NCI-H128 (cell line): ENCODE results near the gene DLG2.
A peak's percentile ranks its signal among the peaks of the same experiment; 100 is the strongest.

Experiments
- DNase-seq: peaks from one replicate; lab custom pipeline; 2025; ENCODE audit not compliant: unreplicated experiment; lab: John Stamatoyannopoulos, UW

Gene DLG2

GRCh38 chr11:83674102-83674896 lies 1952.8 kb downstream of the DLG2 start:
- DNase-seq = no peak

- DNase-seq = no peak
These were observed 1955.9 kb downstream of the DLG2 start for GRCh38 chr11:83671289-83671688.

GRCh38 chr11:83666149-83666548 lies 1961.0 kb downstream of the DLG2 start:
- DNase-seq = no peak

DNA sequence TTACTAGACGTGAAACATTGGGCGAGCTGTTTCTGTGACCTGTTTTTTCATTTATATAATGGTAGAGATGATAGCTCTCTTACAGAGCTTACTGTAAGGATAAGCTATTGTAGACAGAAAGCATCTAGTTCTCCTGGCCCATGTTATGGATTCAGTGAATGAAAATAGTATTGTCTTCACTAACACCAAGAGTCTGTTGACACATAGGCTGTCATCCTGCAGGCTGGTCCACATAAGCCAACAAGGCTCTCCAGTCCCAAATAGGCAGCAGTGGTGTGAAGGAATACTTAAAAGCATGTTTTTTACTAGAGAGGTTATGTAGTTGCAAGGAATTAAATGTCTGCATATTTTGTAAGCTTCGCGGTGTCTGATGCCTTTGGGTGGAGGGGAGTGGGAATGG lies 1963.2 kb downstream of the DLG2 start:
- no peak for DNase-seq

DNA sequence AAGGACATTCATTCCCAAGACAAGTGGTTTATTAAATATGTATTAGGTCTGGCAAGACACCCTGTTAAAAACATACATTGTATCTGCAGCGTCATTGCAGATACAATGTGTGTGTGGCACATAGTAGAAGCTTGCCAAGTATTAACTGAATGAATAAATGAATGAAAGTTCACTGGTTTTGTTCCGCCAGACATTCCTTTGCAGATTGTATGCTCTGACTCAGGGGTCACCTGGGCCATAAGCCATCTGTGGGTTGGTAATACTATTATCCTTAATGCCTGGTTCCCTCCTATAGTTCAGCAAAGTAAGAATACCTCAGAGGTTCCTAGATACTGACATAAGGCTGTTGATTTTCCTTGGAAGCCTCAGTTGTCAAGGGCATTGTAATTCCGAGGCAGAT lies 1963.7 kb downstream of the DLG2 start:
- DNase-seq = no peak

- DNase-seq = no peak
These were observed 1964.7 kb downstream of the DLG2 start for GRCh38 chr11:83662494-83662893.

- no peak for DNase-seq
These were observed 1965.4 kb downstream of the DLG2 start for GRCh38 chr11:83661491-83662350.

GRCh38 chr11:83659466-83659865 lies 1967.7 kb downstream of the DLG2 start:
- no peak for DNase-seq

DNA sequence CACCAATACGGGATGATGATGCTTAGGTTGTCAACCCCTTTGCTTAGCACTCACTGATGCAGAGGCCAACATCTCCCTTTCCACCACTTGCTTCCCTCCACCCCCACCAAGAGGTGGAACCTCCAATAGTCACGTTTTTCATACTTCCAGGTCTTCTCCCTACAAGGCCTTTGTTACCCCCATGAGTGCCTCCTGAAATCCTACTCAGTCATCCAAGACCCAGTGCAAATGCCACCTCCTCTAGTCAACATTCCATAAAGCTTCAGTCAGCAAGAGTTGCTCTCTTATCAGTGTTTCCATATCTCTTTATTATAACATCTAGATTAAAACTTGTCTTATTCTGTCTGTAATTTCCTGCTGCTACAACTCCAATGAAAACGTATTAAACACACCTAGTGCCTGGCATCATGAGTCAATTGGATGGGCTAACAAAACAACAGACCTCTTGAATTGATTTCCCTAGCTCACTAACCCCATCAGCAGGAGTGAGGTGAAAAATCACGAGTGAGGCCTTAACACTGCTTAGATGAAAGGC lies 1970.3 kb downstream of the DLG2 start:
- no peak for DNase-seq

- DNase-seq = no peak
These were observed 1971.2 kb downstream of the DLG2 start for GRCh38 chr11:83655976-83656375.

GRCh38 chr11:83649528-83649855 lies 1977.7 kb downstream of the DLG2 start:
- DNase-seq = no peak

DNA sequence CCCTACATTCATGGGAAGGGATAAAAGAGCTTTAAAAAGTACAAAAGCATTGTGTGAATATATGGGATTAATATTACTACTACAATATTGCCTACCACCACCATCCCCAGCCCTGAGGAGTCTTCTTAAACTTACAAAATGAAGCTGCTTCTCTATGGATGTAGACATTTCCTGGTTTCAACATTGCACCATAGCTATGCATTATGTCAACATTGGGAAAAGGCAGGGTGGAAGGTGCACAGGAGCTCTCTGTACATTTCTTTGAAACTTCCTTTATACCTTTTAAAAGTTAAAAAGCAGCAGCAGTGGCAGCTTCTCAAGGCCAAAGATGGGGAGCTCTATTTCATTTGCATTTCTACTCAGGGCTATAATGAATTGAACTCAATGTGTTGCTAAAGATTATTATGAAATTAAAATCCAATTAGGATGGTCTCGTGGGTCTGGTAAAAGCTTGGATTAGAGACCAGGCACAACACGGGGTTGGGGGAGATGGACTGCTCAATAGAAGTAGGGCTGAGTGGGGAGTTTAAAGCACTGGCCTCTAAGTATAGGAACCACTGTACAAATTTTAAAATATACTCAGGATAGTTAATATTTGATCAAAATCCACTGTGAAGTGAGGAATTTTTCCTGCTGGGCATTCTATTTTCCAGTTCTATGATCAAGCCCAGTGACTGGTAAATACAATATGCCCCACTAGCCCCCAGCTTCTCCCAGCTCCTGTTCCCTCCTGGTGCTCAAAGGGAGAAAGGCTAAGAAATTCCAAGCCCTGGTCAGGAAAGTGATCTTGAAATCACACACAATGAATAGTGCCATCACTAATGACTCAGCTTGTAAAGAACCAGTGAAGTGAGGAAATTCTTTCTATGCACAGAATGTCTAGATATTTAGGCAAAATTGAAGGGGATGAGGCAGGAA lies 1978.3 kb downstream of the DLG2 start:
- no peak for DNase-seq

GRCh38 chr11:83645561-83645960 lies 1981.6 kb downstream of the DLG2 start:
- no peak for DNase-seq

DNA sequence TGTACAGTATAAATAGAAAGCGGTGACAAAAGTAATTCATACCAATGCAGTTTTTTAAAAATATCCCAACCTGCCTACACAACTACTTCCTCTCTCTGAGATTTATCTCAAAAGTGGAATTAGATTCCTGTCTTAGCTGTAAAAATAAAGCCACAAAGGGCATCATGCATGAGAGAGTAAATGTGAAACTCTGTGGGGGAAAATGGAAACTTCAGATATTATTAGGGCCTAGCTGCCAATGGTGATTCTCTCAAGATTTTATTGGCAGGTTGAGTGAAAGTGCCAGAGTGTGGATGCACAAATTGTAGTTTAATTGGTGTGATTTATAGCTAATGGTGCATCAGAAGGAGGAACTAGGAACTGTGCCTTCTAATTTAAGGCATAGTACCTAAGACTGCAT lies 1984.0 kb downstream of the DLG2 start:
- no peak for DNase-seq

- DNase-seq = no peak
These were observed 1984.6 kb downstream of the DLG2 start for GRCh38 chr11:83642500-83642899.

GRCh38 chr11:83641511-83641910 lies 1985.6 kb downstream of the DLG2 start:
- no peak for DNase-seq

GRCh38 chr11:83639995-83640758 lies 1987.0 kb downstream of the DLG2 start:
- DNase-seq = peak; percentile 72

DNA sequence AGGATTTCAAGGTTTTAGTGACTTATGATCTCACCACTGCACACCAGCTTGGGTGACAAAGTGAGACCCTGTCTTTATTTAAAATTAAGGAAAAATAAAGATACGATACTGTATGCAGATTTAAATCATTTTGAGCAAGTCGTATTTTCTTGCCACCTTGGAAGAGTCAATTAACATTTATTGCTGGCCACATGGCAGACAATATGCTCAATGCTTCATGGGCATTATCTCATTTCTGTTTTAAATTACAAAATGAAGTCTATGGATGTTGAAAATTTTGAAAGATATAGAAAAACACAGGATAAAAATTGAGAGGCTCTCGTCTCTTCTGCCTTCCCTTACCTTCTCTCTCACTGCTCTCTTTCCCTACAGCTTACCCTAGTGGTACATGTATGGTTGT lies 1992.0 kb downstream of the DLG2 start:
- no peak for DNase-seq

DNA sequence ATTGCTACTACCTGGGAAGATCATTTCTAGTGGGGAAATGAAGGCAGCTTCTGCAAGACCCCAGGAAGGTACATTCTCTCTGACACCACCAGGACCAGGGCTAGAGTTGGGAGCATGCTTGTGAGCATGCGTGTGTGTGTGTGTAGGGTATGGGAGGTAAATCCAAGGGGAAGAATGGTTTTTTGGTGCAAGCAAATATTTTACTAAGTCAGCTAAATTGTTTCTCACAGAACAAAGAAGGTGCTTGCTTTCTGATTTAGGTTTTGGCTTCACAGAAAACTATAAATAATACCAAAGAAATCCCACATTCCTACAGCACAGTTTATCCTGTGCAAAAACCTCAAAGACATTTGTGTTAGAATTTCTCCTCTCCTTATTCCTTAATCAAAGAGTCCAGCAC lies 1996.9 kb downstream of the DLG2 start:
- DNase-seq = no peak

- DNase-seq = no peak
These were observed 1997.4 kb downstream of the DLG2 start for GRCh38 chr11:83629775-83630174.
